Measurements from ENCODE around the gene ABHD16B.

Gene ABHD16B

DNA sequence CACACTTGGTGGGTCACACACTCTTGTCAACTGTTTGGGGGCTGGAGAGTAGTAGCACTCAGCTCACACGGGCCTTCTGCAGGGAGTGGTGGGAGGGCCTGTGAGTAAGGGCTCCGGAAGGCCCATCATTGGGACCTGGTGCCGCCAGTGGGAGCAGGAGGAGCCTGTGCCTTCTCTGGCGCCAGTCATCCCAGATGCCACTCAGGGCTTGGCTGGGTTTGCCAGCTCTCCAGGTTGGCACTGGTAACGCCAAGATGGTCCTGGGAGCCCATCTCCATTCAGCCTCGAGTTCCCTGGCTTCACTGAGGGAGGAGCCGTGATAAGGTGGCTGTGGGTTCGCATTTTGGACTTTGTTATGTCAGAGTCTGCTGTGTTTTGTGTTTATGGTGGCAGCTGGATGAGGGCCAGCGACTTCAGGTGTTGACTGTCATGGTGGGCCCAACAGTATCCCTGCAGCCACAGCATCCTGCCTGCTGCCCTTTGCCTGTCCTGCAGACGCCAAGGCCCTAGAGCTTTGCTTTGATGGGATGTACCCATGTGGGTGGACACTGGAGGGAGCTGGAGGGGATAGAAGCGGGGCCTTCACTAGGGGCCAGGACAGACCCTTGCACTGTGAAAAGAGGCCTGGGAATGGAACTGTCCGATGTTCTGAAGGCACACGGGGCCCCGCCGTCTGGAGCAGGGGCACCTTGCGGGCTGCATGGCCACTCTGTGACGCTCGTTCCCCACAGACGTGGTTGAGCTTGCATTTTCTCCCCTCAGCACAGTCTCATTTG, 20.3 kb downstream of the ABHD16B start:
- no peak for DNase-seq

DNA sequence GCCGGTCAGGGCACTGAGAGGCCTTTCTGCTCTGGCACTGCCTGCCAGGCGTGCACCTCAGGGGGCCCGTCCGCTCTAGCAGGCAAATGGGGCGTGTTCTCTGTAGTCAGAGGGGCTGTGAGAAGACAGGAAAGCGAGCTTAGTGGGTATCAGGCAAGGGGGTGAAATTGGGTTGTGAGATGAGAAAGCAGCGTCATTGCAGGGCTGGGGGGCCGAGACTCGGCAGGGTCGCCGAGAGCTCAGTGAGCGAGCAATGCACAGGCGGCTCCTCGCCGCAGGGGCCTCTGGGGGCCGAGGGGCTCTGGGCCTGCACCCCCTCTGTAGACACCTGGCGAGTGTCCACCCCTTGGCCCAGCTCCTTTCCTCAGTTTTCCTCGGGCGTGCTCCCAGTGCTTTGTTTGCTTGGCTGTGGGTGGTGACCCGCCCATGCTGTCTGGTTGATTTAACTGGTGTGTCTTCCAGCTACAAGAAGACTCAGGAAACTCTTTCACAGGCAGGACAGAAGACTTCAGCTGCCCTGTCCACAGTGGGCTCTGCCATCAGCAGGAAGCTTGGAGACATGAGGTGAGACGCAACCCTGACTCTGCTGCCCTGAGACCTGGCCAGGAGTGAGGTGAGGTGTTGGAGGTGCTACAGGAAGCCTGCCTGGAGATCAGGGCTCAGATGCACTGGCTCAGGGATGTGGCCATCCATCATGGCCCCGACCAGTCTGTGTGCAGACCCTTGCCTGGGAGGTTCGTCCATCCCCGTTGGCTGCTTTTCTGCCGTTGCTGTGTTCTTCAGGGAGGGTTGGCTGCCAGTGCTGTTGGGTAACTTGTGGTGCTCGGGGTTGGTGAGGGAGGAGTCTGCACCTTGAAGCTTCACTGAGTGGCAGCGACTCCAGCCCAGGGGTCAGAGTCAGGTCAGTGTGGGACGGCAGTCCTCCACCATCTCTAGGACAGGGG, 21.2 kb downstream of the ABHD16B start:
- no peak for DNase-seq

DNA sequence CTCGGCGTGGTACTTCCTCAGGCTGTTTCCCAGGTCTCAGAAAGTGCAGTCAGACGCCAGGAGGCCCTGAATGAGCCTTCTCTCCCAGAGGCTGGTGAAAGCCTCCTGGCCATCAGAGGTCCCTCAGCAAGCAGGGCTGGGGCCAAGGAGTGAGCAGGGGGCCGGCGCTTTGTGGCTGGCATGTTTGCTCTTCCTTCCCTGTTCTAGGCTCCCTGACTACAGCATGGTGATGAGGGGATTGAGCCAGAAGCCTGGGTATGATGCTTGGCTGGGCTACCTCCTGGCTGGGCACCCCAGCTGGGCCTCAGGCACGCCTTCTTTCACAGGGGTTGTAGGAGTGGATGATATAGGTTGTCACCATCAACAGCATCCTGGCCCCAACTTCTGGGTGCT, 21.9 kb downstream of the ABHD16B start:
- DNase-seq, result no peak

DNA sequence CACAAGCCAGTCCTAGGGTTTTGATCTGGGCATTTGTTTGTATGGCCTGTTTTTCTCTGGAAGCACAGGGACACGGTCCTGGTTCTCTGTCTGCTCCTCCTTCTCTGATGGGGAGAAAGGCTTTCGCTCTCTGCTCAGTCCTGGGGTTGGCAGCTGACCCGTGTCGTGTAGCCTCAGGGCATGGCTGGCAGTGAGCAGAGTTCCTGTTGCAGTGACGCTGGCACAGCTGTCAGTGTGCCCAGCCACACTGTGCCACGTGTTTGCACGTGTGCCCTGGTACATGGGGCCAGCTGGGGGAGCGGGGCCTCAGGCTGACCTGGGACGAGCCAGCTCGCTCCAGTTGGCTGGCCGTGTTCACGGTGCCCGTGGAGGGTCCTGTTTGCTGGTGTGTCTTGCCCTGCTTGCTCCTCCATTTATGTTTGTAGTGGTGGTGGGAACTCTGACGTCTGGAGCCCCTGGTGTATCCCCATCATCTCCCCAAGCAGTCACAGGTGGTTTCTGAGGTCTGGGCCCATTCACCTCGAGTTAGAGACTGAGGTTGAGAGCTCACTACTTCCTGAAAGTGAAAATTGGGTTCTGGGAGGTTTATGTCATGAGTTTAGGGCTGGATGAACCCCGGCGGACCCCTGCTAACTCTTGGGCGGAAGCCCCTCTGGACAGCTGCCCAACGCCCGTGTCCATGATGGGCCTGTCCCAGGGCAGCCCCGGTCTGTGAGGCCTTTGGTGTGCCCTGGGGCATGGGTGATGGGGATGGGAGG, 23.4 kb downstream of the ABHD16B start:
- DNase-seq, result no peak

DNA sequence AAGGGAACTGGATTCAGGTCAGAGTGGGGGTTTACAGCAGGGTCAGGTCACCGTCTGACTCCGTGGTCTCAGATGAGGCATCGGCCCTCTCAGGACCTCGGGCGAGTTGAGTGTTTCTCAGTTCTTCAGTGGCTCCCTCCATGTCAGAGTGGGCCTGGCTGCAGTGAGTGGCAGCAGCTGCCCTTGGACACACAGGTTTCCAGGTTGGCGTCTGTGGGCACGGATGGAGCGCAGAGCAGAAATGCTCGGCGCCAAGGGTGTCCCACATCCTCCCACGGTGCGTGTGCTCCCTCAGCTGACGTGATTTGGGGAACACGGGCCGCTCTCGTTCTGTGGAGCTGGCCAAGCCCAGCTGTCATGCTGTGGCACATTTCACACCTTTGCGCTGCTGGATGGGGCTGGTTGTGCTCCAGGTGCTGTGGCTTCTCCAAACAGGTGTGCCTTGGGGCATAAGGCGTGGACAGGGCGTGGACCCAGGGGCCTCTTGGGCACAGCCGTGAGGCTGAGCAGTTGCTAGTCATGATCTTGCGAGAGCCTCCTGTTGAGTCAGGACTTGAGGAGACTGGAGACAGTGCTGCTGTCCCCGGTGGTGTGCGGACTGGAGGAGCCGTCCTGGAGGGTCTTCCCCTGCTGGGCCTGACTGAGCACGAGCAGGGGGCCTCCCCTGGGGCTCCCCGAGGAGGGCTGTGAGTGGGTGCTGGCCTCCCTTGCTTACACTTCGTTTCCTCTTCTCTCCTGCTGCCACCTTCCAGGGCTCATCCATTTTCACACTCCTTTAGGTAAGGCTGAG, 24.2 kb downstream of the ABHD16B start:
- DNase-seq, result no peak

DNA sequence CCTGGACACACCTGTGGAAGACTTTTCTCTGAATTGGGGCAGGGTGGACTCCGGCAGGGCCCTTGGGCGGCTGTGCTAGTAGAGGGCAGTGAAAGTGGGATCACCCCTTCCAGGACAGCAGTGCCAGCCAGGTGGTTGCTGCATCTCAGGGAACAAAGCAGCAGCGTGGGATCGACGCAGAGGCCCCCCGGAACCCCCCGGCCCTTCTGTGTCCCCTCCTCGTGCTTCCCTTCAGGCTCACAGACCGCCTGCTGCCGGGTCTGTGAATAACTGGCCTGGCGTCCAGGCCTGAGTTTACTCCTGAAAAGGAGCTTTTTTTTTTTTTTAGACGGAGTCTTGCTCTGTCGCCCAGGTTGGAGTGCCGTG, 24.7 kb downstream of the ABHD16B start:
- no peak for DNase-seq

DNA sequence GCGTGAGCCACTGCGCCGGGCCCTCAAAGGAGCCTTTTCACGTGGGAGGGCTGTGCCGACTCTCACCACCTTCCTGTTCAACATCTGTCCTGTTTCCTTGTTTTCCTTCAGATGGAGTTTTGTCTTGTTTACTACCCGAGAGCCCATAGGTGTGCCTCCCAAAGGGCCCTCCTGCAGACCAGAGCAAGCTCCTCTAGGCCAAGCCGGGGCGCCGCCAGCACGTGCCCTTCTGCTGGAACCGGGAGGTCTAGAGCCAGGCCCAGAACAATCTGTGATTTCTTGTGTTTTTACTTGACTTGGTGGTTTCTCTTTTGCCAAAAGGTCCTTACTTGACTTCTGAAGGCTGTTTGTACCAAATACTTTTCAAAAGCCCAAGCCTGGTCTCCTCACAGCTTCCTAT, 25.6 kb downstream of the ABHD16B start:
- no peak for DNase-seq

DNA sequence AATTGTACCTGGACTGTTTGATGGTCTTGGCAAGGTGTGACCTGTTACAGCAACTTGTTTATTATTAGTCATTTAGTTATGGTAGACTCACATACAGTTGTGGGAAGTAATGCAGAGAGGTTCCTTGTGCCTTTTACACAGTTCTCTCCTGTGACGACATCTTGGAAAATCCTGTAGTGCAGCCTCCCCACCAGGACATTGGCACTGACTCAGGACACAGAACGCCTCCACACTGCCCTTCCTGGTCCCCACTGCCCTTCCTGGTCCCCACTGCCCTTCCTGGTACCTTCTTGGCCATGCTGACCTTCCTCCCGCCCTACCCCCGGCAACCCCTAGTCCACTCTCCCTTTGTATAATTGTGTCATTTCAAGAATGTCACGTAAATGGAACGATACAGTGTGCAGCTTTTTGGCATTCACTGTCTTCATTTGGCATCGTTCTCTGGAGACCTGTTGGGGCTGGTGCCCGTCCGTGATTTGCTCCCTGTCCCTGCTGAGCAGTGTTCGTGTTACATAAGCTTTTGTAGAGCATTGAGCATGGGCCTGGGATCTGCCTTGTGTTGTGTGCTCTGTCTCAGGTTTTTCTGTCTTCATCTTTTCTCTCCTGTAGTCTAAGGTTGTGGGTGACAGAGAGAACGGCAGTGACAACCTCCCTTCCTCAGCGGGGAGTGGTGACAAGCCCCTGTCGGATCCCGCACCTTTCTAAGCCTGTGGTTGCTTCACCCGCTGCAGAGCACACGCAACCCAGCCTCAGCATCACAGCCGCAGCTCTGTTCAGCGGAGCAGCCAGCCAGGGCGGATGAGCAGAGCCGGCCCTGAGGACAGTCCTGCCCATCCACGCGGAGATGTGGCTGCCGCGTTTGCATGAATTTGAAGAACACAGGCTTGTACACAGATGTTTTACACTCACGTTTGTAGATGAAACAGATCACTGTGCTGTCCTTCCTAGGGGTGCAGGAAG, 28.2 kb downstream of the ABHD16B start:
- no peak for DNase-seq

DNA sequence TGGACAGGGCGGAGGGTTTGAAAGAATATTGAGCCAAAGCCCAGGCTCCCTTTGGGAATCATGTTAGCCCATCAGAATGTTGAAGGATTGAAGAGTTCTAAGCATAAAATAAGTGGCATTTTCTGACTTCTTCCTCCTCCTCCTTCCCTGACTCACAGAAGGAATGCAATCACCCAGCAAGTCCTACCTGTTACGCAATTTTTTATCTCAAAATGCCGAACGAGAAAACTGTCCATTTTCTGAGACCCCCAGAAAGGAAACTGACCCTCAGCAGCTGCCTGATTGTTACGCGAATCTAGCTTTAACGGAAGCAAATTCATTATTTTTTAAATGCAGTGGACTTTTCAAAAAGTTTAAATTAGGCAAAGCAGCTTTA, 28.9 kb downstream of the ABHD16B start:
- no peak for DNase-seq

DNA sequence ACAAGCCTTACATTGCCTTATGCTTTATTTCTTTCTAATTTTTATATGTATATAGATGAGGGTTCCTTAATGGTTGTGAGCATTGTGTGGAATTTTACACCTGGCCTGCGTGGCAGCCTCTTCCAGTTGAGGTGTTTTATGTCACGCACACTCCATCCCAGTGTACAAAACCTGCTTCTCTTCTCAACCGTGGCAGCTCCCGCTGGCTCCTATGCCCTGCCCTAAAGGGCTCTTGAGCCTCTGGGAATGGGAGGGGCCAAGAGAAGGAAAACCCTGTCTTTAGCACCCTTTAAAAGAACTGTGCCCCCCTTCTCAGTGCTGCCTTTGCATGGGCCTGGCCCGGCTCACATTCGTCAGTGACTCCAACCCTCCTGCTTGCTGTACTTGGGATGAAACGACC, 29.3 kb downstream of the ABHD16B start:
- DNase-seq, result no peak

DNA sequence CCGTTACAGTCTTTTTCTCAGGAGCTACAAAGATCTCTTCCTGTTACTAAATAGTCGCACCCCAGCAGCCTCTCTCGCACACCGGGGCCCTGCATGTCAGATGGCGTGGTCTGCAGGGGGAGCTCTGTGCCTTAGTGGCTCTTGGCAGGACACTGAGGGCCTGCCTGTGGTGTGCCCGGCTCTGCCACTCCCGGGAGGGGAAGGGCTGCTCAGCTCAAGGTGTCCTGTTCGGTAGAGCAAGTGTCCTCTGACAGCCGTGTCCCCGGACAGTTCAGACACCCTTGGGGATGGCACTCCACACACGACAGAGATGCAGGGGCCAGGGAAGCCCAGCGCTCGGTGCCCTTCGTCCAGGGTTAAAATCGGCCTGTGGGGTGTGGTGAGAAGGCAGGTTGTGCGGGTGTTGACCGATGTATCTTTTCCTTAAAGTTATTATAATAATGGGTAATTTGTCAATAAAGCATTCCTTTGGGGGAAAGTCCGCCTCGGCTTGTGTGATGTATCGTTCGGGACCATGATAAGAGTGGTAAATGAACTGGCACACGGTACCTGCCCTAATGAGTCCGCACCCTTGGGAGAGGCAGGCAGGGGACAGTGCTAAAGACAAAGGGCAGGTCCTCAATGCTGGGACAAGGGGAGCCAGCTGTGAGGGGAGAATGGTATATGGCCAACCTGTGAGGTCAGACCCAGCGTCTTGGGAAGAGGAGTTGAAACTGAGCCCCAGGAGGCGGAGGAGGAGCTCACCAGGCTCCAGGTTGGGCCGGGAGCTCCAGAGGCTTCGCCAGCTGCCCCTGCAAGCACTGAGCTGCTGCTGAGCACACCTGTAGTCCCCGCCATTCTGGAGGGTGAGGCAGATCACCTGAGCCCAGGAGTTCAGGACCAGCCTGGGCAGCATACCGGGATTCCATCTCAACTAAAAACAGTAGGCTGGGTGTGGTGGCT, 30.0 kb downstream of the ABHD16B start:
- DNase-seq, result no peak

DNA sequence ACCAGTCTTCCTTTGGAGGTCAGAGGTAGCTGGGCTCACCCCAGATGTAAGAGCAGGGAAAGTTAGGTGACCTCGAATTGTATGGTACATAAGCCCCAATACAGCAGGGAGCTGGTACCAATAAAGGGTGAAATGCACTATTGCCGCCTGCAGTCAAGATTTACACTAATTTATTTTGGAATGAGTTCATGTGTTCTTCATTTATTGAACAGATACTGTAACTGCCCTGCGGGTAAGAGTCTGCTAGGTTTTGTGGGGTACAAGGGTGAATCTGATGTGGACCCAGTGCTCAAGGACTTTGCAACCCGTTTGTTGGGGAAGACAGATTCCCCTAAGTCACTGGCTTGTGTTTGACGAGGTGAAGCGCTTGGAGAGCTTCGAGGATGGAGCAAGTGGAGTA, 31.1 kb downstream of the ABHD16B start:
- no peak for DNase-seq

DNA sequence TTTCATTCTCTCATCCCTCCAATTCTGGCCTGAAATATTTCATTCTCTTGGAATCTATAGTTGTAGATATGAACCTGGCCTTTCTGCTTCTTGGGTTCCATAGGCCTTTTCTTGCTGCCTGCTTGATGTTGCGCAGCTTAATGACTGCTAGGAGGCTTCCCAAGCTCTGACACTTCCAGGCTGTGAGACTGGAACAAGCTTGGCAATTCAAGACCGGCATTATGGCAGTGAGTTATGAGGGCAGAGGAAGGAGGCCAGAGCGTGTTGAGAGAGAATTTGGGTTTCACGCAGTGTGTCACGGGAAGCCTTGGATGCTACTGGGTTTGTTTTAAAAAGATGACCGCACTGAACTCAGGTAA, 32.7 kb downstream of the ABHD16B start:
- no peak for DNase-seq

DNA sequence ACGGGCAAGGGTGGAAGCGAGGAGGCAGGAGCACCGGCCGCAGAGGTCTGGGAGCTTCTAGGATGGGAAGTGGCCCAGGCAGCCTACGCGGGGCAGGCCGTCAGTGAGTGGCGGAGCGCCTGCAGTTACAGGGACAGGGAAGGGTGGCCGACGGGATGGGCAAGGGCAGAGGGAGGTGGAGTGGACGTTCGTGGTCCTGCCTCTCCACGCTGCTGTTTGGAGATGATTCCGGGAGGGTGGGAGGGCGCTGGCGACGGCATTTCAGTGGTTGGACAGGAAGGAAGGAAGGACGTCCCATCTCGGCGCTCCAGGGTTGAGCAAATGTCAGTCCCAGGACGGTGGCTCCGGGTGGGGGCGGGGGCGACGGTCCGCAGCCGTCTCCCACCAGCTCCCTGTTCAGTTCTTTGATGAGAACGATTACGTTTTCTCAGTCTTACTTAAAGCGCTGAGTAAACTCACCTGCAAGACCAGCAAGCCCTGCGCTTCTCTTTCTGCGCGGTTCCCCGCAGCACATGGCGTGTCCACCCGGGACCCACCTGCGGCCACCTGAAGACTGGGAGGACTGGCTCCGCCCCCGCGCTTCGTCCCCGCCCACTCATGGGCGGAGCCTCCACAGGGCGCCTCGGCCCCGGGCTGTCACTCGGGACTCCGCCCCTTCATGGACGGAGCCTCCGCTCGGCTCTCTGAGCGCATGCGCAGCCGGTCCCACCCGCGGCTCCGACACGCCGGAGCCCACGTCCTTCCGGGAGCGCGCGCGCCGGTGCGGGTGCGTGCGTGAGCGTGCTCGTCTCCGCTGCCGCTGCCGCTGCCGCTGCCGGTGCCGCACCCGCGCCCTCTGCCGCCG, 33.3 kb downstream of the ABHD16B start, which contains the start of gene DNAJC5:
TSS of gene DNAJC5 (plus strand) at position 769 of the 844 bp plus-strand sequence. CDS start 33,220 bp downstream, outside the sequence.
- peak; percentile 88 to 98 for DNase-seq

DNA sequence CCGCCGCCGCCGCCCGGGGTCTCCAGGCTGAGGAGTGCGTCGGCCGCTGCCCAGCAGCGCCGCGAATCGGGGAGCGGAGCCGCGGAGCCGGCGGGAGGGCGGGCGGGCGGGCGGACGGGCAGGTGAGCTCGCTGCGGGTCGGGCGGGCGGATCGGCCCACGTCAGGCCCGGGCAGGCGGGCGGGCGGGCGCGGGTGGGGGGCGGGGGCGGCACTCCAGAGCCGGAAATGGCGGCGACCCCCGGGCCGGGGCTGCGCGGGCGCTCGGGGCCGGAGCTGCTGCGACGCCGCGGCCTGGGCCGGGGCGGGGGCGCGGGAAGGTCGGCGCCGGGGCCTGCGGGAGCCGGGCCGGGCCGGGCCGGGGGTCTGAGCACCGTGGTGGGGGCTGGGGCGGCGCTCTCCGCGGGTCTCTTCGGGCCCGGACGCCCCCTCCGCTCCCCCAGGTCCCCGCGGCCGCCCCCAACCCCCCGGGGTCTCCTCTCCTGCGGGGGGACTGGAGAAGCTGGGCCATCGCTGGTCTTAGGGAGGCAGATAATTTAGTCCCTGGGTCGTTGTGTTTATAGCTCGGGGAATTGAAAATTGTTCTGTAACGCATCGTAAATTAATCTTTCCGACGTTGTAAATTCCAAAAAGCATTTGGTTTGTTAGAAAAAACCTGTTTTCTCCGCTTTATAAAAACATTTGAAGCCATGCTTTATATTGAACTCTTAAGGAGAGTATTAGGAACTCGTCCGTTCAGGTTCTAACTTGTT, 34.1 kb downstream of the ABHD16B start:
- DNase-seq, result peak in 1 of 2 experiments; percentile 39

DNA sequence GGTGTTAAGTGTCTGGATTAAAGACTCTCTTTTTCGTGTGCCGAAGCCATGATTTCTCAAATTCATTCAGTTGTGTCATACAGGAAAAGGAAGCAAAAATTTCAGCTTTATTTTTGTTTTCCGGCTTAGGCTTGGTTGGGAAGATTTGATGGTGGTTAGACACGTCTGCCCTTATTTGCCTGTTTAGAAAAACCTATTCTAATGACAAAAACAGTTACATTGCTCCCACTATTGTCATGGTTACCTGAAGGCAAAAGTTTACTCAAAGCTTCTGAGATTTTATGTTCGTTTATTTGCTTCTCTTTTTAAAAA, 34.6 kb downstream of the ABHD16B start:
- no peak for DNase-seq

DNA sequence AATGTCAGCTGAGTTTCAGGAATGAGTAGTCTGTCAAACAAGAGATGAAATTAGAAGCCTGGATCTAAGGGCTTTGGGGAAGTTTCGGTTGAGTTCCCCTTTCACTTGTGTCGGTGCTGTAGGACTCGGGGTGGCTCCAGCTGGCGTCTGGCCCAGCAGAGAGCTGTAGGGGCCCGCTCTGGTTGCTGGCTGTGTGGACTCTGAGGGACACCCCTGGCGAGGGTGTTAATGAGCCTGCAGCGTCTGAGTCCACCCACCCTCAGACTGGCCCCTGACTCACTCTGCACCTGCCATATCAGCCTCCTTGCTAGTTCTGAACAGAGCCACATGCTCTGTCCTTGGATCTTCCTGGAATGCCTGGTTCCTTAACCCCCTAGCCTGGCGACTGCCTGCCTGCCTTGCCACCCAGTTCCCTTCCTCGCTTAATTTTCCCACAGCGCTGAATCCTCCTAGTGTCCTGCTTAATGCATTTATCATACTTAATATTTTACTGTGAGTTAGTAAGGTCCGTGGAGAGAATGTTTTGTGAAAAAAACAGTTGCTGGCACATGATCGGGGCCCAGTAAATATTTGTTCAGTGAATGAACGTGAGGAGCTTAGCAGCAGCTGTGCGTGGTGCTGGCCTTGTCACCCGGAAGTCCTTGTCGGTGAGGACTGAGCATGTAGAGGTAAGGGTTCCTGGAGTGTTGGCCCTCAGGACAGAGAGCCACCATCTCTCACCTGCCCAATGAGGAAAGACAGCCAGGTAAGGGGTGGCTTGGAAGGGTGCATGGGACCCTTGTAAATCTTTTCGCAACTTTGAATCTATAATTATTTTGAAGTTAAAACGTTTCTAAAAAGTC, 35.2 kb downstream of the ABHD16B start:
- peak in 1 of 2 experiments; percentile 49 for DNase-seq
